H7 (cell line): Measurements from ENCODE around the gene SIGLEC8. TPM values are rescaled to one million over a fixed set of nuclear protein-coding genes. Genes with fewer than 3 reads are reported as not detected.
A peak's percentile ranks its signal among the peaks of the same experiment; 100 is the strongest.
"Not testable (repeated sequence)": the region's sequence is repeated elsewhere in the genome, so short reads cannot be mapped to it uniquely, and the experiment has no call there.

Source experiments
- DNase-seq: peaks from one replicate; pipeline ENCODE4 v3.0.0; 2012
- H3K27me3 ChIP-seq: 2 replicates; pipeline ENCODE4 v1.6.0; 2011; ENCODE audit warnings: mild to moderate bottlenecking, low read length; ENCODE audit not compliant: control insufficient read depth, insufficient read depth
- H3K36me3 ChIP-seq: replicated peaks from 2 replicates; pipeline ENCODE4 v1.5.1; 2011; ENCODE audit warnings: low read length; ENCODE audit not compliant: control insufficient read depth, insufficient read depth
- H3K4me3 ChIP-seq: 2 replicates; pipeline ENCODE4 v1.5.1; 2011; ENCODE audit warnings: low read depth, mild to moderate bottlenecking, control low read depth, low read length, moderate library complexity; ENCODE audit not compliant: insufficient read depth
- total RNA-seq: library from RNA; depleted of rRNA; stranded (reverse); fragments of >200 nt; shearing (Covaris generic); gene quantifications from 2 replicates; pipeline ENCODE4 v1.2.3, GENCODE V29; 2014

Gene SIGLEC8
- total RNA-seq, 1 experiment from 2014 or later: not detected

GRCh38 chr19:51441410-51442390 lies 16.6 kb downstream of the SIGLEC8 start:
- no peak overlapping the region for H3K4me3 ChIP-seq
- DNase-seq: no peak
- no peaks in the 10 kb centered on the region for H3K36me3 ChIP-seq
- no peaks in the 10 kb centered on the region; the same call in 1 of the 2 replicates for H3K27me3 ChIP-seq

- H3K4me3 ChIP-seq: no peak overlapping the region
- no peaks in the 10 kb centered on the region; the same call in 1 of the 2 replicates for H3K27me3 ChIP-seq
- no peak for DNase-seq
- H3K36me3 ChIP-seq: no peaks in the 10 kb centered on the region
Measured at GRCh38 chr19:51440846-51441409, 17.3 kb downstream of the SIGLEC8 start.

DNA sequence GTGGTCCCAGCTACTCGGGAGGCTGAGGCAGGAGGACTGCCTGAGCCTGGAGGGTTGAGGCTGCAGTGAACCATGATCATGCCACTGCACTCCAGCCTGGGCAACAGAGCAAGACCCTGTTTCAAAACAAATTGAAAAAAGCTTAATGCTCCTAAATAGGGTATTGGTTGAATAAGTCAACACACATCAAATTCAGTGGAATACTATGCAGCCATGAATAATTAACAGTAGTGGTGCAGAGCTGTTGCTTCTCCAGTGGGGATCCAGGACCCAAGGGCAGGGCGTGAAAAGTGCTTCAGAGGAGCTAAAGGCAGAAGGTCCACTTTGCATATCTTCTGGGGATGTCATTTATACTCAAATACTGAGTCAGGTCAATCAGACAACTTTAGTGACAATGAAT lies 18.2 kb downstream of the SIGLEC8 start:
- Histone ChIP-seq H3K36me3 (no peaks in the 10 kb centered on the region), H3K4me3 (no peak overlapping the region), H3K27me3 (no peaks in the 10 kb centered on the region; the same call in 1 of the 2 replicates)
- no peak for DNase-seq

- DNase-seq: peak; percentile 65
- Histone ChIP-seq H3K36me3 (no peaks in the 10 kb centered on the region), H3K4me3 (no peak overlapping the region), H3K27me3 (no peaks in the 10 kb centered on the region; the same call in 1 of the 2 replicates)
Measured at GRCh38 chr19:51439021-51439465, 19.2 kb downstream of the SIGLEC8 start.

DNA sequence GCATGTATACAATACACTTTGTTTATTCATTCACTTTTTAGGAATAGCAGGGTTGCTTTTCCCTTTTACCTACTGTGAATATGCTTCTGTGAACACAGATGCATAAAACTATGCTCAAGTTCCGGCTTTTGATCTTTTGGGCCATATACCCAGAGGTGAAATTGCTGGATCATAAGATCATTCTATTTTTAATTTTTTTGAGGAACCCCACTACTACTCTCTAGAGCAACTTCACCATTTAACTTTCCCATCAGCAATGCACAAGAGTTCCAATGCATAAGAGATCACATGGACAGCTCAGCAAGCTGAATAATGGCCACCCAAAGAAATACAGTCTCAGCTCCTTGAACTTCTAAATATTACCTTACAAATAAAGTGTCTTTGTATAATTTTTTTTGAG lies 23.8 kb downstream of the SIGLEC8 start:
- H3K4me3 ChIP-seq: no peak overlapping the region
- DNase-seq: no peak

GRCh38 chr19:51433043-51433442 lies 25.2 kb downstream of the SIGLEC8 start:
- no peak for DNase-seq
- H3K36me3 ChIP-seq: no peaks in the 10 kb centered on the region
- no peaks in the 10 kb centered on the region; the same call in 1 of the 2 replicates for H3K27me3 ChIP-seq
- H3K4me3 ChIP-seq: no peak overlapping the region

More for the DNA sequence above, 23.8 kb downstream of the SIGLEC8 start:
- no peaks in the 10 kb centered on the region; the same call in 1 of the 2 replicates for H3K27me3 ChIP-seq
- no peaks in the 10 kb centered on the region for H3K36me3 ChIP-seq

GRCh38 chr19:51431124-51431523 lies 27.1 kb downstream of the SIGLEC8 start:
- Histone ChIP-seq H3K27me3 (no peaks in the 10 kb centered on the region; the same call in 1 of the 2 replicates), H3K4me3 (no peak overlapping the region), H3K36me3 (no peaks in the 10 kb centered on the region)
- DNase-seq: no peak

GRCh38 chr19:51430221-51430620 lies 28.0 kb downstream of the SIGLEC8 start:
- no peak for DNase-seq
- no peaks in the 10 kb centered on the region for H3K36me3 ChIP-seq
- no peaks in the 10 kb centered on the region; the same call in 1 of the 2 replicates for H3K27me3 ChIP-seq
- H3K4me3 ChIP-seq: no peak overlapping the region

DNA sequence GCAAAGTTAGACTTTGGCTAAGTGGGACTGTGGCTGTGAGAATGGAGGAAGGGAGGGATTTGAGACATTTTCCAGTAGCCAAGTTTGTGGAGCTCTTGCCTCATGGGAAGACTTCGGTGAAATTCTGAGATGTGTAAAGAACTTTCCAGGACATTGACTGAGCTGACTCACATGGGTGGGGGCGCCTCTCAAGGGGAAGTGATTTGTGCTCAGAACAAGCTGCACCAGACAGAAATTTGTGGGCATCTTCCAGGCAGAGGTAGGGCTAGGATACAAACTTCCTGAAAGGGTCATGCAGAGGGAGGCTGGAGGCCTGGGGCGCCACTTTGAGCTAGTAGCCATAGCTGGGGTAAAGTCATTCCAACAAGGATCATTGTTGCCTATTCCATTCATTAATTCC lies 31.1 kb downstream of the SIGLEC8 start:
- Histone ChIP-seq H3K36me3 (no peaks in the 10 kb centered on the region), H3K4me3 (no peak overlapping the region), H3K27me3 (no peaks in the 10 kb centered on the region; the same call in 1 of the 2 replicates)
- no peak for DNase-seq

- DNase-seq: peak; percentile 97
- Histone ChIP-seq H3K27me3 (peaks cover 6% of the 10 kb centered on the region), H3K36me3 (no peaks in the 10 kb centered on the region), H3K4me3 (peak overlapping the region; percentile 48)
Measured at GRCh38 chr19:51422053-51422448, 36.2 kb downstream of the SIGLEC8 start.

DNA sequence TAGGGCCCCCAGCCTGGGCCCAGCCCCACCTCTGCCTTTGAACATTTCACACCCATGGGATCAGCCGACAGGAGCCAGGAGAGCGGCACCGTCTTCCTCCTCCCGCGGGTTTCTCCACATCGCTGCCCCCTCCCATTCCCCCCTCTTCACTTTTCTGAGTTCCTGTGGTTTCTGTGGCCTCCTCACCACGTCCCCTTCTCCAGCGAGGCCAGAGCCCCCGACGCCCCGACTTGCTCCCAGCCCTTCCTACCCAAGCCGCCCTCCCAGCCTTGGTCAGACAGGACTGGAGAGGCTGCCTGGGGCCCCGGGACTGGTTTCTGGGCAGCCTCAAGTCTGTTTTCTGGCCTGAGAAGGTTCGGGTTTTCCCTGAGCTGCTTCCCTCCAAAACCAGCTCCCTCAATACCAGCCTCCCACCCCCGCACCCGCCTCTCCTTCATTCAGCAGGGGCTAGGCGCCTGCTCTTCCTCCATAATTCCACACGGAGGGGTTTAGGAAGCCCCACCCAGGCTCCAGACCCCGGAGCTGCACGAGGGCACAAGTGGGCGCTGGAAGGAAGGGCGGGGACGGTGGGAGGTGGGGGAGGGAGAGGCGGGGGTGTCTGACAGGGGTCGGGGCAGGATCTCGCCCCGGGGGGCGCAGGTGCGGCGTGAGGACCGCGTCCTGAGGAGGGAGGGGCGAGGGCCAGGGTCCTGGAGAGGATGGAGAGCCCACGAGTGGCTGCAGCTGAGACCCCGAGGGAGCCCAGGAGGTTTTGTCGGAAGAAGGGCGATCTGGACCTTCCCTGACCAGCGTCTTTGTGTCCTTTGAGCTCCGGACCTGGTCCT lies 36.8 kb downstream of the SIGLEC8 start:
- no peak for DNase-seq
- Histone ChIP-seq H3K27me3 (peaks cover 6% of the 10 kb centered on the region), H3K4me3 (peak overlapping the region; percentile 48), H3K36me3 (no peaks in the 10 kb centered on the region)

GRCh38 chr19:51420511-51420910 lies 37.7 kb downstream of the SIGLEC8 start:
- H3K4me3 ChIP-seq, H3K27me3 ChIP-seq, DNase-seq, H3K36me3 ChIP-seq: not testable (repeated sequence)

- Histone ChIP-seq H3K27me3 (peaks cover 6% of the 10 kb centered on the region), H3K36me3 (no peaks in the 10 kb centered on the region), H3K4me3 (no peak overlapping the region)
- no peak for DNase-seq
Measured at GRCh38 chr19:51418707-51419106, 39.5 kb downstream of the SIGLEC8 start.

DNA sequence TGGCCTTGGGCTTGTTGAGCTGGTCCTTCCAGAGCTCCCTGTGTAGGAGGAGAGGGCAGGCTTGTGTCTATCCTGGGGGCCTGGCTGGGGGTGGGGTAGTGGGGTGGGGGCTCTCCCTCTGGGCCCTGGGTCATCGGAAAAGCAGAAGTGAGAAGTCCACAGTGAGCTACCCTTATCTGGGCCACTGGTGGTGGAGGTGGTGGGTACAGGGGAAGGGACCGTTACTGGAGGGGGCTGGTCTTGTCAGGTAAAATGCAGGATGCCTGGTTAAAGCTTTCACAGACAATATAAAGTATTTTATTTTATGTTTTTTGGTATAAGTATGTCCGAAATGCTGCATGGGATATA lies 40.5 kb downstream of the SIGLEC8 start:
- Histone ChIP-seq H3K4me3 (no peak overlapping the region), H3K36me3 (no peaks in the 10 kb centered on the region; the same call in 1 of the 2 replicates), H3K27me3 (peaks cover 6% of the 10 kb centered on the region)
- DNase-seq: no peak
